HepG2 (cell line): Measurements from ENCODE around the gene RRBP1. TPM values are rescaled to one million over a fixed set of nuclear protein-coding genes. Genes with fewer than 3 reads are reported as not detected.

Source experiments
- ATAC-seq: fragments of 200-7000 bp; cut with Tn5 transposase; 3 replicates; pipeline ENCODE4 v1.9.1; 2020; ENCODE audit warnings: mild to moderate bottlenecking, moderate library complexity
- BruUV-seq: library from RNA; stranded (reverse); fragments of 400-500 nt; replicated peaks from 2 replicates; lab custom pipeline; 2021; lab: Mats Ljungman, UMichigan
- CTCF ChIA-PET: fragments of 300-600 bp; formaldehyde crosslinking; extraction: SDS; loops from one replicate; lab custom pipeline; 2021; ENCODE audit warnings: low total read pairs, inconsistent platforms, low intra/inter-chr PET ratio; lab: Yijun Ruan, JAX
- POLR2A ChIA-PET: fragments of 350-600 bp; sonication (Branson Sonifier 250); formaldehyde crosslinking; loops from one replicate; lab custom pipeline; 2020; ENCODE audit warnings: antibody characterized with exemption, inconsistent platforms; lab: Yijun Ruan, JAX
- DNase-seq: peaks from one replicate; pipeline ENCODE4 v3.0.0-alpha.2; 2015; ENCODE audit warnings: low spot score
- FAIRE-seq: peaks from 3 replicates; lab custom pipeline; 2011; peaks lifted over from hg19 to GRCh38; lab: Jason Lieb, UNC
- H2AFZ ChIP-seq: one replicate; pipeline ENCODE4 v1.6.1; 2011; ENCODE audit warnings: low read length, inconsistent platforms
- H3K27ac ChIP-seq: fragments of 300-600 bp; 3 replicates; pipeline ENCODE4 v1.8.0; 2011; ENCODE audit warnings: mixed run types, mild to moderate bottlenecking, mixed read lengths, low read length, inconsistent platforms; ENCODE audit not compliant: insufficient read depth; ENCODE audit errors: extremely low read length
- H3K27me3 ChIP-seq, 2 experiments: fragments of 200-600 bp in 1 of 2; 2 replicates in 1 of 2; 3 replicates in 1 of 2; pipeline versions ENCODE4 v1.6.0 to v1.8.0; 2011; ENCODE audit warnings: low read length in 2 of 2, mild to moderate bottlenecking in 2 of 2, moderate library complexity in 2 of 2, inconsistent platforms in 1 of 2; ENCODE audit not compliant: insufficient read depth in 2 of 2, control insufficient read depth in 1 of 2
- H3K36me3 ChIP-seq, 2 experiments: fragments of 200-600 bp in 1 of 2; replicated peaks in 1 of 2; 2 replicates in 1 of 2; 3 replicates in 1 of 2; pipeline versions ENCODE4 v1.5.1 to v1.8.0; 2011; ENCODE audit warnings: low read length in 2 of 2, inconsistent platforms in 1 of 2; ENCODE audit not compliant: insufficient read depth in 2 of 2, control insufficient read depth in 1 of 2
- H3K4me1 ChIP-seq: 2 replicates; pipeline ENCODE4 v1.5.1; 2012; ENCODE audit warnings: low read length, inconsistent platforms; ENCODE audit not compliant: insufficient read depth
- H3K4me2 ChIP-seq: 2 replicates; pipeline ENCODE4 v1.6.0; 2011; ENCODE audit warnings: low read depth, low read length, inconsistent platforms
- H3K4me3 ChIP-seq, 3 experiments: fragments of 200-600 bp in 1 of 3; sonication (generic), shearing (Covaris generic) in 1 of 3; replicated peaks in 1 of 3; 2 replicates each; pipeline ENCODE4 v1.5.1; 2011 to 2016; ENCODE audit warnings: low read length in 3 of 3, inconsistent platforms in 2 of 3, low read depth in 2 of 3, mild to moderate bottlenecking in 2 of 3, control low read depth in 1 of 3, mixed read lengths in 1 of 3; ENCODE audit not compliant: insufficient read depth in 1 of 3
- H3K79me2 ChIP-seq: one replicate; pipeline ENCODE4 v1.6.1; 2011; ENCODE audit warnings: low read length, inconsistent platforms; ENCODE audit not compliant: insufficient read depth
- H3K9ac ChIP-seq: 2 replicates; pipeline ENCODE4 v1.6.0; 2011; ENCODE audit warnings: mild to moderate bottlenecking, low read depth, low read length, inconsistent platforms; ENCODE audit not compliant: insufficient read depth
- H3K9me3 ChIP-seq: 2 replicates; pipeline ENCODE4 v1.5.1; 2012; ENCODE audit warnings: mild to moderate bottlenecking, low read length
- H4K20me1 ChIP-seq: 2 replicates; pipeline ENCODE4 v1.6.0; 2011; ENCODE audit warnings: inconsistent platforms, mild to moderate bottlenecking, low read length, moderate library complexity; ENCODE audit not compliant: insufficient read depth
- AHR ChIP-seq: IDR thresholded peaks from 2 replicates; pipeline ENCODE4 v1.6.1; 2018; ENCODE audit warnings: missing genetic modification reagents, missing compliant biosample characterization
- CC2D1A ChIP-seq: sonication (generic); formaldehyde crosslinking; IDR thresholded peaks from 2 replicates; pipeline ENCODE4 v1.8.1; 2023; ENCODE audit warnings: mild to moderate bottlenecking, missing genetic modification reagents
- CHD4 ChIP-seq: fragments of 200-600 bp; sonication (generic); IDR thresholded peaks from 2 replicates; pipeline ENCODE4 v1.7.0; 2017; ENCODE audit warnings: mild to moderate bottlenecking, low read length, borderline replicate concordance
- DNMT1 ChIP-seq: sonication (generic); formaldehyde crosslinking; IDR thresholded peaks from 2 replicates; pipeline ENCODE4 v1.5.1; 2020; ENCODE audit warnings: mild to moderate bottlenecking, missing genetic modification reagents
- GATAD2A ChIP-seq: IDR thresholded peaks from 2 replicates; pipeline ENCODE4 v1.6.1; 2016
- JDP2 ChIP-seq: sonication (generic); formaldehyde crosslinking; IDR thresholded peaks from 2 replicates; pipeline ENCODE4 v1.8.1; 2022; ENCODE audit warnings: missing genetic modification reagents, borderline replicate concordance
- MAFF ChIP-seq: IDR thresholded peaks from 2 replicates; pipeline ENCODE4 v1.6.1; 2011; ENCODE audit warnings: low read depth, low read length, improper control_type of control experiment
- MED8 ChIP-seq: sonication (generic); formaldehyde crosslinking; IDR thresholded peaks from 2 replicates; pipeline ENCODE4 v1.8.1; 2023; ENCODE audit warnings: mild to moderate bottlenecking, missing genetic modification reagents; ENCODE audit not compliant: insufficient replicate concordance
- MXI1 ChIP-seq: IDR thresholded peaks from 3 replicates; pipeline ENCODE4 v1.6.1; 2012; ENCODE audit warnings: low read depth, low read length, inconsistent platforms, borderline replicate concordance
- NCOR1 ChIP-seq: fragments of 200-600 bp; sonication (generic); IDR thresholded peaks from 2 replicates; pipeline ENCODE4 v1.7.0; 2017; ENCODE audit warnings: antibody characterized with exemption, low read length, borderline replicate concordance
- NRL ChIP-seq: sonication (generic); formaldehyde crosslinking; IDR thresholded peaks from 2 replicates; pipeline ENCODE4 v1.5.0; 2020; ENCODE audit warnings: missing genetic modification reagents, mild to moderate bottlenecking, moderate library complexity, borderline replicate concordance
- ONECUT2 ChIP-seq: sonication (generic); formaldehyde crosslinking; IDR thresholded peaks from 2 replicates; pipeline ENCODE4 v1.4.0; 2020; ENCODE audit warnings: missing genetic modification reagents
- ZNF205 ChIP-seq: IDR thresholded peaks from 2 replicates; pipeline ENCODE4 v1.6.1; 2018; ENCODE audit warnings: missing biosample characterization, missing genetic modification reagents
- ZNF317 ChIP-seq: sonication (generic); formaldehyde crosslinking; IDR thresholded peaks from 2 replicates; pipeline ENCODE4 v1.5.0; 2020; ENCODE audit warnings: mild to moderate bottlenecking, missing genetic modification reagents
- ZNF572 ChIP-seq: sonication (generic); formaldehyde crosslinking; IDR thresholded peaks from 2 replicates; pipeline ENCODE4 v1.5.1; 2020; ENCODE audit warnings: mild to moderate bottlenecking, missing genetic modification reagents
- WGBS: methylation state at CpG from one replicate; pipeline ENCODE4 v1.1.6; 2017; ENCODE audit warnings: low lambda C conversion rate; 5-methylcytosine and 5-hydroxymethylcytosine counted together
- in situ Hi-C: cut with HindIII; loops from 2 replicates; pipeline ENCODE4 v1.10.0; 2017; ENCODE audit warnings: low pct_unique_long_range_greater_than_20kb; ENCODE audit not compliant: extremely low pct_ligation_motif_present
- intact Hi-C: fragments of 100-400 bp; cut with micrococcal nuclease; formaldehyde crosslinking; loops from one replicate; pipeline ENCODE4 v1.10.0; 2022; ENCODE audit not compliant: unreplicated experiment
- polyA plus RNA-seq, 8 experiments: library from polyadenylated mRNA; depleted of rRNA in 3 of 8; stranded (reverse) in 7 of 8; unstranded in 1 of 8; fragments of >200 nt; fragmentation: Illumina TruSeq in 4 of 8; extraction: Trizol in 4 of 8; gene quantifications; 2 replicates each; pipeline versions ENCODE4 v1.2.1 to v1.2.3, GENCODE V29; 2011 to 2016; ENCODE audit warnings: low read depth in 4 of 8, missing spikeins in 1 of 8, mixed read lengths in 1 of 8; ENCODE audit not compliant: insufficient read depth in 1 of 8
- total RNA-seq, 5 experiments: library from RNA; depleted of rRNA; stranded (reverse); fragments of >200 nt; fragmentation: Illumina TruSeq; extraction: Trizol; gene quantifications; 2 replicates each; pipeline ENCODE4 v1.2.3, GENCODE V29; 2016; ENCODE audit warnings: low read depth in 1 of 5
- TF ChIP-seq, protein P1 (sequence below): sonication (generic); formaldehyde crosslinking; IDR thresholded peaks from 2 replicates; pipeline ENCODE4 v1.5.0; 2020; ENCODE audit warnings: missing genetic modification reagents
- TF ChIP-seq, protein P2 (sequence below): sonication (generic); formaldehyde crosslinking; IDR thresholded peaks from 2 replicates; pipeline ENCODE4 v1.4.0; 2020; ENCODE audit warnings: missing genetic modification reagents

The RRBP1 gene
- total and polyA plus RNA-seq, 2 of the 13 experiments (the other 11 are each of a cell fraction or from before 2014, with no cell fraction given) = 150 to 222 TPM

DNA sequence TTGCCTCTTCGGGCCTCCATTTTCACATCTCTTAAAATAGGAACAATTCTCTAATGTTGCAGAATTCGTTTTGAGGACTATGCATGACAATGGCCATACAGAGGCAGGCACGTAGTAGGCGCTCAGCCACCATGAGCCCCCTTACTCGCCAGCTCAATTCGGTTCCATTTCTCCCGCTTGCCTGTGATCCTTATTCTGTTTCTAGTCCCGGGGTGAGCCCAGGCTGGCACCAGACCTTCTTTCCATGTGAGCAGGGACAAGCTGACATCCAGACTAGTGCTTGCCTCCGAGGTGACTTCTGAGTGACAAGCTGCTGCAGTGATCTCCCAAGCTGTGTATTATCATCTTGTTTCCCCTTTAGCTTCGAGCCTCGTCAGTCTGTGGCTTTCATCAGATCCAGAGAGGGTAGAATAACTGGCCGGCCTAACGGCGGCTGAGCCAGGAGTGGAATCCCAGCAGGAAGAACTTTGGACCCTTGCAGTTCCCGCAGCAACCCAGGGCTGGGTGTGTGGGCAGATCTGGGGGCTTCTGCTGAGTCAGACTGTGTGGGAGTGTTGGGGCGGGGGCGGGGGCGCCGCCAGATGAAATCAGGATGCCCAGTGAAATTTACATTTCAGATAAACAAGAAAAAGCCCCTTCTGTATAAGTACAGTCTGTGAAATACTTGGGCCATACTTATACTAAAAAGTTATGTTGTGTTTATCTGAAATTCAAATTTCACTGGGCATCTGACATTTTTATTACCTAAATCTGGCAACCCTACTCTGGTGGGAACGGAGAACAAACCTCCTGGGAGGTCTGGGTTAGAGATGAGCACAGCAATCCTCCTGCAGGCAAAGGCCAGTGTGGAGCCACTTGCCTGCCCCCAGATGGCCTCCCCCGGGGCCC is 28.6 kb upstream of the RRBP1 start:
- Histone ChIP-seq H3K4me1 (peaks cover 75% of the 10 kb centered on the region), H3K36me3 (no peaks in the 10 kb centered on the region), H3K9me3 (no peaks in the 10 kb centered on the region), H4K20me1 (no peaks in the 10 kb centered on the region), H3K27ac (peak overlapping the region; percentile 43), H3K9ac (peak overlapping the region; percentile 49; the same call in 1 of the 2 replicates), H2AFZ (peak overlapping the region; percentile 58), H3K4me2 (peak overlapping the region; percentile 96), H3K27me3 (peaks cover 2 to 23% of the 10 kb centered on the region in 2 experiments; a peak in 2 of 5 replicates), H3K4me3 (peak overlapping the region; percentile 36 to 70 (median 54)), H3K79me2 (no peaks in the 10 kb centered on the region)
- DNase-seq = peak; percentile 92
- in situ Hi-C loops (no loop called here), intact Hi-C loops (loop anchor here (1.0 kb wide), 3 partner anchors 11 to 188 kb away; no protein-coding TSS in a partner anchor)
- BruUV-seq = TSS peak; percentile 86
- CTCF ChIA-PET = interaction anchor here (1.5 to 1.7 kb wide), 2 partner anchors 11 to 188 kb away, joined by 4 read pairs; no protein-coding TSS in a partner anchor
- peak; percentile 93 for ATAC-seq
- peak; percentile 88 for FAIRE-seq
- POLR2A ChIA-PET = interaction anchor here (0.7 to 6.7 kb wide), 28 partner anchors 9 to 229 kb away, joined by 3 to 126 read pairs (median 4); partner anchors contain the start of genes DSTN and RRBP1
- 1% methylated on average over 21 of the region's 21 CpGs for WGBS
- peak; percentile 26 for TF ChIP-seq MED8 (CRISPR knock-in tag)
- TF ChIP-seq ZNF572 (CRISPR knock-in tag) = peak; percentile 91
- 0 out of 2 replicates have a peak, but pooled peaks have one; percentile 46 for TF ChIP-seq CC2D1A
- TF ChIP-seq NCOR1 = peak; percentile 86
- TF ChIP-seq, protein P1, sequence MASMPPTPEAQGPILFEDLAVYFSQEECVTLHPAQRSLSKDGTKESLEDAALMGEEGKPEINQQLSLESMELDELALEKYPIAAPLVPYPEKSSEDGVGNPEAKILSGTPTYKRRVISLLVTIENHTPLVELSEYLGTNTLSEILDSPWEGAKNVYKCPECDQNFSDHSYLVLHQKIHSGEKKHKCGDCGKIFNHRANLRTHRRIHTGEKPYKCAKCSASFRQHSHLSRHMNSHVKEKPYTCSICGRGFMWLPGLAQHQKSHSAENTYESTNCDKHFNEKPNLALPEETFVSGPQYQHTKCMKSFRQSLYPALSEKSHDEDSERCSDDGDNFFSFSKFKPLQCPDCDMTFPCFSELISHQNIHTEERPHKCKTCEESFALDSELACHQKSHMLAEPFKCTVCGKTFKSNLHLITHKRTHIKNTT (CRISPR knock-in tag) = no peak
- TF ChIP-seq, protein P2, sequence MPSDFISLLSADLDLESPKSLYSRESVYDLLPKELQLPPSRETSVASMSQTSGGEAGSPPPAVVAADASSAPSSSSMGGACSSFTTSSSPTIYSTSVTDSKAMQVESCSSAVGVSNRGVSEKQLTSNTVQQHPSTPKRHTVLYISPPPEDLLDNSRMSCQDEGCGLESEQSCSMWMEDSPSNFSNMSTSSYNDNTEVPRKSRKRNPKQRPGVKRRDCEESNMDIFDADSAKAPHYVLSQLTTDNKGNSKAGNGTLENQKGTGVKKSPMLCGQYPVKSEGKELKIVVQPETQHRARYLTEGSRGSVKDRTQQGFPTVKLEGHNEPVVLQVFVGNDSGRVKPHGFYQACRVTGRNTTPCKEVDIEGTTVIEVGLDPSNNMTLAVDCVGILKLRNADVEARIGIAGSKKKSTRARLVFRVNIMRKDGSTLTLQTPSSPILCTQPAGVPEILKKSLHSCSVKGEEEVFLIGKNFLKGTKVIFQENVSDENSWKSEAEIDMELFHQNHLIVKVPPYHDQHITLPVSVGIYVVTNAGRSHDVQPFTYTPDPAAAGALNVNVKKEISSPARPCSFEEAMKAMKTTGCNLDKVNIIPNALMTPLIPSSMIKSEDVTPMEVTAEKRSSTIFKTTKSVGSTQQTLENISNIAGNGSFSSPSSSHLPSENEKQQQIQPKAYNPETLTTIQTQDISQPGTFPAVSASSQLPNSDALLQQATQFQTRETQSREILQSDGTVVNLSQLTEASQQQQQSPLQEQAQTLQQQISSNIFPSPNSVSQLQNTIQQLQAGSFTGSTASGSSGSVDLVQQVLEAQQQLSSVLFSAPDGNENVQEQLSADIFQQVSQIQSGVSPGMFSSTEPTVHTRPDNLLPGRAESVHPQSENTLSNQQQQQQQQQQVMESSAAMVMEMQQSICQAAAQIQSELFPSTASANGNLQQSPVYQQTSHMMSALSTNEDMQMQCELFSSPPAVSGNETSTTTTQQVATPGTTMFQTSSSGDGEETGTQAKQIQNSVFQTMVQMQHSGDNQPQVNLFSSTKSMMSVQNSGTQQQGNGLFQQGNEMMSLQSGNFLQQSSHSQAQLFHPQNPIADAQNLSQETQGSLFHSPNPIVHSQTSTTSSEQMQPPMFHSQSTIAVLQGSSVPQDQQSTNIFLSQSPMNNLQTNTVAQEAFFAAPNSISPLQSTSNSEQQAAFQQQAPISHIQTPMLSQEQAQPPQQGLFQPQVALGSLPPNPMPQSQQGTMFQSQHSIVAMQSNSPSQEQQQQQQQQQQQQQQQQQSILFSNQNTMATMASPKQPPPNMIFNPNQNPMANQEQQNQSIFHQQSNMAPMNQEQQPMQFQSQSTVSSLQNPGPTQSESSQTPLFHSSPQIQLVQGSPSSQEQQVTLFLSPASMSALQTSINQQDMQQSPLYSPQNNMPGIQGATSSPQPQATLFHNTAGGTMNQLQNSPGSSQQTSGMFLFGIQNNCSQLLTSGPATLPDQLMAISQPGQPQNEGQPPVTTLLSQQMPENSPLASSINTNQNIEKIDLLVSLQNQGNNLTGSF = peak; percentile 45; the same call in 1 of the 2 replicates
- TF ChIP-seq ONECUT2 (CRISPR knock-in tag) = 0 out of 2 replicates have a peak, but pooled peaks have one; percentile 28
- 0 out of 3 replicates have a peak, but pooled peaks have one; percentile 23 for TF ChIP-seq MXI1
- no peak for TF ChIP-seq ZNF317 (CRISPR knock-in tag)
- TF ChIP-seq NRL = peak; percentile 62; the same call in 1 of the 2 replicates
- peak; percentile 84; the same call in 1 of the 2 replicates for TF ChIP-seq CHD4
- peak; percentile 85 for TF ChIP-seq MAFF
- TF ChIP-seq ZNF205 (CRISPR knock-in tag) = peak; percentile 74
- TF ChIP-seq AHR (CRISPR knock-in tag) = no peak; the same call in 1 of the 2 replicates
- no peak for TF ChIP-seq JDP2 (CRISPR knock-in tag)
- TF ChIP-seq GATAD2A (CRISPR knock-in tag) = peak; percentile 87
- TF ChIP-seq DNMT1 (CRISPR knock-in tag) = peak; percentile 32; the same call in 1 of the 2 replicates
